Measurements from ENCODE around the gene ABCC9.

The ABCC9 gene

GRCh38 chr12:21877293-21877982 lies 63.8 kb downstream of the ABCC9 start:
- no peak for DNase-seq (ENCODE audit: low spot score)

GRCh38 chr12:21865846-21866245 lies 75.4 kb downstream of the ABCC9 start:
- DNase-seq (ENCODE audit: low spot score) = no peak

GRCh38 chr12:21860534-21860933 lies 80.7 kb downstream of the ABCC9 start:
- no peak for DNase-seq (ENCODE audit: low spot score)

- DNase-seq (ENCODE audit: low spot score) = no peak
Observed at GRCh38 chr12:21860128-21860527, 81.1 kb downstream of the ABCC9 start.

- DNase-seq (ENCODE audit: low spot score) = no peak
Observed at GRCh38 chr12:21852251-21852650, 89.0 kb downstream of the ABCC9 start.

- DNase-seq (ENCODE audit: low spot score) = no peak
Observed at GRCh38 chr12:21851151-21851550, 90.1 kb downstream of the ABCC9 start.

GRCh38 chr12:21850419-21850818 lies 90.8 kb downstream of the ABCC9 start:
- no peak for DNase-seq (ENCODE audit: low spot score)

GRCh38 chr12:21849878-21850277 lies 91.3 kb downstream of the ABCC9 start:
- no peak for DNase-seq (ENCODE audit: low spot score)

GRCh38 chr12:21848192-21848591 lies 93.0 kb downstream of the ABCC9 start:
- DNase-seq (ENCODE audit: low spot score) = no peak

- no peak for DNase-seq (ENCODE audit: low spot score)
Observed at GRCh38 chr12:21843795-21844194, 97.4 kb downstream of the ABCC9 start.

GRCh38 chr12:21839776-21840175 lies 101.5 kb downstream of the ABCC9 start:
- DNase-seq (ENCODE audit: low spot score) = no peak

GRCh38 chr12:21837847-21838246 lies 103.4 kb downstream of the ABCC9 start:
- DNase-seq (ENCODE audit: low spot score) = no peak

- DNase-seq (ENCODE audit: low spot score) = no peak
Observed at GRCh38 chr12:21831791-21832344, 109.4 kb downstream of the ABCC9 start.

- no peak for DNase-seq (ENCODE audit: low spot score)
Observed at GRCh38 chr12:21828779-21829178, 112.4 kb downstream of the ABCC9 start.

GRCh38 chr12:21828136-21828775 lies 113.0 kb downstream of the ABCC9 start:
- no peak for DNase-seq (ENCODE audit: low spot score)

GRCh38 chr12:21827083-21827482 lies 114.1 kb downstream of the ABCC9 start:
- no peak for DNase-seq (ENCODE audit: low spot score)

- DNase-seq (ENCODE audit: low spot score) = no peak
Observed at GRCh38 chr12:21826618-21826910, 114.7 kb downstream of the ABCC9 start.

GRCh38 chr12:21825886-21826617 lies 115.2 kb downstream of the ABCC9 start:
- DNase-seq (ENCODE audit: low spot score) = no peak

- DNase-seq (ENCODE audit: low spot score) = no peak
Observed at GRCh38 chr12:21823581-21823980, 117.6 kb downstream of the ABCC9 start.

GRCh38 chr12:21819678-21820077 lies 121.5 kb downstream of the ABCC9 start:
- DNase-seq (ENCODE audit: low spot score) = no peak

- DNase-seq (ENCODE audit: low spot score) = no peak
Observed at GRCh38 chr12:21819236-21819635, 122.0 kb downstream of the ABCC9 start.

- DNase-seq (ENCODE audit: low spot score) = no peak
Observed at GRCh38 chr12:21818627-21819026, 122.6 kb downstream of the ABCC9 start.

Data from ecto neural progenitor cell (in vitro differentiated cells).